Measurements from ENCODE around the gene RNF150.
"Not testable (repeated sequence)": the region's sequence is repeated elsewhere in the genome, so short reads cannot be mapped to it uniquely, and the experiment has no call there.

The RNF150 gene

DNA sequence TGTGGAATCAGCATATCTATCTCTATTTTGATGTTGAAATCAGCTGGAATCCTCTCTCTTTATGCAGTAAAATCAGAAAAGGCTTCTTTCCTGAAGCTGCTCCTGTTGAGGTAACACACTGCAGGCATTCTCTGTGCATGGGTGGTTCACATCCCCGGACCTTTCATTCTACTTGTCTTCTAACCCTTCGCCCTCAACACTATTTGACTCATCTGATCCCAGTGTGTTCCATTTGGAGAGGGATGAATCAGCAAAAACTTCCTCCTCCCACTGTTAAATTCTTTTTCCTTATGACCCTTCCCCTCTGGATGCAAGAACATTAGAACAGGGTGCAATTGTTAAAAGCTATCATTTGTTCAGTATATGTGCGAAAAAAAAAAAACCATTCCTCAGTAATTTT lies 67.4 kb downstream of the RNF150 start:
- Mint-ChIP-seq H3K4me3 (no peak overlapping the region), H3K4me1 (no peaks in the 10 kb centered on the region)
- DNase-seq (ENCODE audit: low spot score in 2 of 2), result no peak

DNA sequence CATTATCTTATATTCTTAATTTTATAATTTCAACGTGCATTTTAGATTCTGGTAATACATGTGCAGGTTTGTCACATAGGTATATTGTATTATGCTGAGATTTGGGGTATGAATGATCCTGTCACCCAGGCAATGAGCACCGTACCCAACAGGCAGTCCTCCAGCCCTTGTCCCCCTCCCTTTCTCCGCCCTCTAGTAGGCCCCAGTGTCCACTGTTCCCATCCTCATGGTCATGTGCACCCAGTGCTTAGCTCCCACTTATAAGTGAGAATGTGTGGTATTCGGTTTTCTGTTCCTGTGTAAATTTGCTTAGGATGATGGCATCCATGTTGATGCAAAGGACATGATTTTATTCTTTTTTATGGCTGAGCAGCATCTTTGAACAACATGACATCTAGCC lies 70.6 kb downstream of the RNF150 start:
- Mint-ChIP-seq H3K4me1 (no peaks in the 10 kb centered on the region), H3K27ac (no peak overlapping the region), H3K36me3 (no peaks in the 10 kb centered on the region), H3K9me3 (no peaks in the 10 kb centered on the region), H3K4me3 (no peak overlapping the region)
- ATAC-seq (no peak), DNase-seq (ENCODE audit: low spot score in 2 of 2) (no peak)

More for the DNA sequence above, 67.4 kb downstream of the RNF150 start:
- Mint-ChIP-seq H3K9me3 (no peaks in the 10 kb centered on the region), H3K27ac (no peak overlapping the region), H3K36me3 (no peaks in the 10 kb centered on the region)
- no peak for ATAC-seq

DNA sequence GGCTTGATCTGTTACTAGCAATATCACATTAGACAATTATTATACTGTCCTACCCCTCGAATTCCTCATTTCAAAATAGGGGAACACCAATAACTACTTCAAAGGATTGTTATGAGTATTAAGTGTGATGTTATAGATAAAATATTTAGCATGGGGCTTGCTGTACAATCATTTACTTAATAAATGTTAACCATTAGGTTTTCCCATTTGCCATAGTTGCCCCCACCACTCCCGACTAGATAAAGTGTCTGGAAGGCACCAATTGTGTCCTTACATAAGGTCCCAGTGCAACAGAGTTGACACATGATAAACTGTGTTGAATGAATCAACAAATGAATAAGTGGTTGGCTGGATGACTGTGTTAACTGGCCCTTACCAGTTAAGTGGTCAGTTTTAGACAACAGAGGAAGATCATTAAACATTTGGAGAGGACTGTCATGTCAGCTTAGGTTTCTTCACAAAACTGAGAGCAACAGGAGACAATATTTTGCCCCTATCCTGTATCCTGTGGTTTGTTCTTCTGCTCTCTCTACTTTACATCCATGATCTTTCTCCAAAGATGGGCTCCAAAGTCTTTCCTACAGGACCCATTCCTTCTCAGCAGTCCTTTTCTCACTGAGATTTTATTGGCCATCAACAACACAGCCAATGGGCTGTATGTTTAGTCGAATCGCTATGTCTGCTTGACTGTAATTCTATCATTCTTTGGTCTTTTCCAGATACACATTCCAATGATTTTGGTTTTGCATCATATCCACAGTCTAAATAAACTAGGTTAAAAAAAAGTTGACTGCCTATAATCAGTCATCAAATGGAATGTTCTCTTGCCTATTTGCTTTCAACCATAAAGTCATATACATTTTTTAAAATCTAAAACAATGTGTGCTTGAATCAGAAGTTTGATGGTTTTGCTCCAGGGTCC lies 74.4 kb downstream of the RNF150 start:
- DNase-seq (ENCODE audit: low spot score in 2 of 2) (no peak), ATAC-seq (no peak)
- Mint-ChIP-seq H3K9me3 (no peaks in the 10 kb centered on the region), H3K27ac (no peak overlapping the region), H3K36me3 (no peaks in the 10 kb centered on the region), H3K4me3 (no peak overlapping the region), H3K4me1 (no peaks in the 10 kb centered on the region)

DNA sequence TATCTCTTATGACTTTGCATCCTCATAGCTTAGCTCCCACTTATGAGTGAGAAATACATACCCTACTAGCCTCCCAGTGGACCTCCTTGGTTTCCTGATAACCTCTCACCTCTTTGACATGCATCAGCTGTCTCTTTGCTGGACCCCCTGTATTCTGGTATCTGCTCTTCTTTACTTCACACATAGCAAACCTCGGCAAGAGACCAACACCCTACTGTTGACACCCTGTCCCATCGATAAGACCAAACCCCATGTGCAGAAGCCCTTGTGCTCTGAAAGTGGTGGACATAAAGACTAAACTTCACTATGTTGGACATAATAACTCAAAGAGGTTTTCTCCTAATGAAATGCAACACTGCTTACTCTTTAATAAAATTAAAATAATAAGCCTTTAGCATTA lies 75.7 kb downstream of the RNF150 start:
- no peaks in the 10 kb centered on the region for H3K9me3 Mint-ChIP-seq
- H3K27ac Mint-ChIP-seq, result no peak overlapping the region
- no peaks in the 10 kb centered on the region for H3K4me1 Mint-ChIP-seq
- no peaks in the 10 kb centered on the region for H3K36me3 Mint-ChIP-seq
- DNase-seq (ENCODE audit: low spot score in 2 of 2) (no peak), ATAC-seq (no peak)
- no peak overlapping the region for H3K4me3 Mint-ChIP-seq

GRCh38 chr4:141056473-141056872 lies 76.8 kb downstream of the RNF150 start:
- Mint-ChIP-seq H3K36me3 (no peaks in the 10 kb centered on the region), H3K4me3 (no peak overlapping the region), H3K4me1 (no peaks in the 10 kb centered on the region), H3K27ac (no peak overlapping the region), H3K9me3 (no peaks in the 10 kb centered on the region)
- ATAC-seq (no peak), DNase-seq (ENCODE audit: low spot score in 2 of 2) (no peak)

DNA sequence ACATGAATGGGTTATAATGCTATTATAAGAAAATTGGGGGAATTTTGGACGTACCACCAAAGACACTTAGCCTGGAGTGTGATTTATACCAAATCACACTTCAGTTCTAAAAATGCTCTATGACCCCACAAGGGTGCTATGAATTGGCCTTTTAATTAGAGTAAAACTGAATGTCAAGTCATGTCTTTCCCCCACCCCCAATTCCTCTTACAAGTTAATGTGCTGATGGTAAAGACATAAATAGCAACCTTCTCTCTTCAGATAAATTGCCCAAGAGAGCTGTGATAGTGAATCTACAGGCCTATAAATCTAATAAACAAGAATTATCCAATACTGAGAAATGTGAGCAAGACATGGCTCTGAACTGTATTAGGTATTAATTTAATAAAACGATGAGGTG lies 78.8 kb downstream of the RNF150 start:
- no peak for ATAC-seq
- H3K9me3 Mint-ChIP-seq, result no peaks in the 10 kb centered on the region
- no peaks in the 10 kb centered on the region for H3K4me1 Mint-ChIP-seq

DNA sequence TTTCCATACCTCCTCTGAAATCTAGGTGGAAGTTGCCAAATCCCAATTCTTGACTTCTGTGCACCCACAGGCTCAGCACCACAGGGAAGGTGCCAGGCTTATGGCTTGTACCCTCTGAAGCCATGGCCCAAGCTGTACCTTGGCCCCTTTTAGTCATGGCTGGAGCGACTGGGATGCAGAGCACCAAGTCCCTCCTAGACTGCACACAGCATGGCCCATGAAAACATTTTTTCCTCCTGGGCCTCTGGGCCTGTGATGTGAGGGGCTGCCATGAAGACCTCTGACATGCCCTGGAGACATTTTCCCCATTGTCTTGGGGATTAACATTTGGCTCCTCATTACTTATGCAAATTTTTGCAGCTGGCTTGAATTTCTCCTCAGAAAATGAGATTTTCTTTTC lies 82.3 kb downstream of the RNF150 start:
- not testable (repeated sequence) for DNase-seq (ENCODE audit: low spot score in 2 of 2); ATAC-seq; H3K27ac Mint-ChIP-seq; H3K9me3 Mint-ChIP-seq; H3K4me1 Mint-ChIP-seq; H3K36me3 Mint-ChIP-seq; H3K4me3 Mint-ChIP-seq

More for the DNA sequence above, 78.8 kb downstream of the RNF150 start:
- no peak for DNase-seq (ENCODE audit: low spot score in 2 of 2)
- Mint-ChIP-seq H3K36me3 (no peaks in the 10 kb centered on the region), H3K4me3 (no peak overlapping the region), H3K27ac (no peak overlapping the region)

GRCh38 chr4:141047228-141047884 lies 85.9 kb downstream of the RNF150 start:
- Mint-ChIP-seq H3K4me3 (no peak overlapping the region), H3K9me3 (no peaks in the 10 kb centered on the region), H3K27ac (no peak overlapping the region), H3K4me1 (no peaks in the 10 kb centered on the region), H3K36me3 (no peaks in the 10 kb centered on the region)
- DNase-seq (ENCODE audit: low spot score in 2 of 2), result no peak
- ATAC-seq, result no peak

DNA sequence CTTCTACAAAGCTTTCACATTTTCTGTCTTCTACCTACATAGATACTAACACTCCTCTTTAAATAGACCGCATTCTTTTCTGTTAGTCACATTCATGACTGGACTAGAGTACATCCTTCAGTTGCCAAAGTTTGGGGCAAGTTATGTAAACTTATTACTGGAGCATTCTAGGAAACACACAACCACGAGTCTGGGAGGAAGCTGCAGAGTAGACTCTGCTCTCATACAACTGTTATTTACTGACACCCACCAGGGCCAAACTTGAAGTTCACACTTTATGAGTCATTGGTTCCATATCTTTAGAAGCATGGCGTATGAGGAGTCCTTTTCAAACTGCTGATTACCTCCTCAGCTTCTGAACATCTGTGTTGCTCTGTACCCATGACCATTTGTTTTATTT lies 87.0 kb downstream of the RNF150 start:
- Mint-ChIP-seq H3K9me3 (no peaks in the 10 kb centered on the region), H3K4me1 (no peaks in the 10 kb centered on the region), H3K36me3 (no peaks in the 10 kb centered on the region), H3K4me3 (no peak overlapping the region), H3K27ac (no peak overlapping the region)
- DNase-seq (ENCODE audit: low spot score in 2 of 2) (no peak), ATAC-seq (peak; percentile 11)

GRCh38 chr4:141045848-141046247 lies 87.4 kb downstream of the RNF150 start:
- Mint-ChIP-seq H3K27ac (no peak overlapping the region), H3K4me3 (no peak overlapping the region), H3K36me3 (no peaks in the 10 kb centered on the region), H3K9me3 (no peaks in the 10 kb centered on the region), H3K4me1 (no peaks in the 10 kb centered on the region)
- DNase-seq (ENCODE audit: low spot score in 2 of 2), result no peak
- no peak for ATAC-seq

DNA sequence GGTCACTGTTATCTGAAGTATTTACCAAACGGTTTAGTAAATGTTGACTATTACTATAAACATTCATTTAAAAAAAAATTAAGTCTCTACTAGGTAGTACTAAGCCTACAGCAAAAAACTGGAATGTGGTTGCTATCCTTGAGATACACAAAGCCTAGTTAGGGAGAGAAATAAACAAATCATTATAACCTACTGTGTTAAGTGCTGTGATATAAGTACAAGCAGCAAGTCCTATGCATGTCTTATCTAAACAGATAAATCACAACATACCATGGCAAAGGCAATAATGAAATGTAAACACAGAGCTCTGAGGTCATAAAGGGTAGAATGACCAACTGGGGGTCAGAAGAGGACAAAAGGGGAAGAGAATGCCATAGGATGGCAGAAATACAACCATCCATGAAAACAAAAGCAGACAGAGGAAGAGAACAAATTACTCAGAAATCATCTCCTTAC lies 92.2 kb downstream of the RNF150 start:
- Mint-ChIP-seq H3K9me3 (no peaks in the 10 kb centered on the region), H3K4me1 (no peaks in the 10 kb centered on the region), H3K36me3 (no peaks in the 10 kb centered on the region), H3K27ac (no peak overlapping the region), H3K4me3 (no peak overlapping the region)
- ATAC-seq (no peak), DNase-seq (ENCODE audit: low spot score in 2 of 2) (no peak)

DNA sequence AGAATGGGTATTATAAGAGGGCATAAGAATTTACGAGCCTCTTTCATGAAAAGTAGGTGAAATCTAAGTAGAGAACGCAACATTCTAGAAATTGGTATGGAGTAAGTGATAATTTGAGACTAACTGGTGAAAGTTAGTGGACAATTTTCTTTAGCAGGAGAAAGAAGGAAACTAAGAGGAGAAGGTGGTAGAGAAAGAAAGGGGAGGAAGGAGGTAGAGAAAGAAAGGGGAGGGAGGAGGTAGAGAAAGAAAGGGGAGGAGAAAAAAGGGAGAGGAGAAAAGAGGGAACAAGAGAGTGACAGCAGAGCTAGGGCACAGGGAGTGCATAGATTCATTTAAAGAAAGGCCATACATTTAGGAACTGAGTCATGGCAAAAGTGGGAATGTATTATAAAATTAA lies 94.1 kb downstream of the RNF150 start:
- ATAC-seq, result no peak
- no peak overlapping the region for H3K4me3 Mint-ChIP-seq
- no peaks in the 10 kb centered on the region for H3K36me3 Mint-ChIP-seq
- H3K27ac Mint-ChIP-seq, result no peak overlapping the region
- no peaks in the 10 kb centered on the region for H3K4me1 Mint-ChIP-seq
- no peaks in the 10 kb centered on the region for H3K9me3 Mint-ChIP-seq
- no peak for DNase-seq (ENCODE audit: low spot score in 2 of 2)

DNA sequence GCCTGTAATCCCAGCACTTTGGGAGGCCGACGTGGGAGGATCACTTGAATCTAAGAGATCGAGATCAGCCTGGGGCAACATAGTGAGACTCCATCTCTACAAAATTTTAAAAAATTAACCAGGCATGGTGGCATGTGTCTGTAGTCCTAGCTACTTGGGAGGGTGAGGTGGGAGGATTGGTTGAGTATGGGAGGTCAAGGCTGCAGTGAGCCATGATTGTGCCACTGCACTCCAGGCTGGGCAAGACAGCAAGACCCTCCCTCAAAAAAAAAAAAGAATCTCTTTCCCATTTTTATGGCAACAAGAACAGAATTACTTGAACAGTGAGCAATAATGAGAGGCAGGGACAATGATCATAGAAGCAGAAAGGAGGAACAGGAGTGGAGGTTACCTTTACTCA lies 94.8 kb downstream of the RNF150 start:
- H3K4me3 Mint-ChIP-seq, result no peak overlapping the region
- H3K36me3 Mint-ChIP-seq, result no peaks in the 10 kb centered on the region
- no peaks in the 10 kb centered on the region for H3K9me3 Mint-ChIP-seq
- DNase-seq (ENCODE audit: low spot score in 2 of 2) (no peak), ATAC-seq (no peak)
- no peaks in the 10 kb centered on the region for H3K4me1 Mint-ChIP-seq
- no peak overlapping the region for H3K27ac Mint-ChIP-seq

DNA sequence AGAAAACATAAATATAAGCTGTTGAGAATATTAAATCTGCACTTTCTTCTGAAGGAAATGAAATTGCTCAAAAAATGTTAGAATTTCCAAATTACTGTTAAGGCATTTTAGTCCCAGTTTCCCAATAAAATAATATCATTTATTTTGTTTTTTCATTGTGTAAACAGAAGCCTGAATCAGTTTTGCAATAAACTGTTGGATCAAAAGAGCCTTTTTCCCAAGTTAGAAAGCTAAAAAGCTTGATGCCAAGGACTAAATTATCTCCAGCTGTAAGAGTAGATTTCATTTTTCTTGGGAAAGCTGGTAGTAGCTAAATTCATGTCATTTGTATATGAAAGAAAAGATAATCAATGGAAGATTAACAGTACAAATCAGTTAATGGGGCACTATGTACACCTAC lies 95.8 kb downstream of the RNF150 start:
- no peaks in the 10 kb centered on the region for H3K4me1 Mint-ChIP-seq

GRCh38 chr4:141036786-141037185 lies 96.5 kb downstream of the RNF150 start:
- ATAC-seq (no peak), DNase-seq (ENCODE audit: low spot score in 2 of 2) (no peak)
- no peak overlapping the region for H3K27ac Mint-ChIP-seq
- no peaks in the 10 kb centered on the region for H3K9me3 Mint-ChIP-seq
- H3K4me1 Mint-ChIP-seq, result no peaks in the 10 kb centered on the region
- no peak overlapping the region for H3K4me3 Mint-ChIP-seq
- H3K36me3 Mint-ChIP-seq, result no peaks in the 10 kb centered on the region

More for the DNA sequence above, 95.8 kb downstream of the RNF150 start:
- no peak overlapping the region for H3K27ac Mint-ChIP-seq
- no peaks in the 10 kb centered on the region for H3K36me3 Mint-ChIP-seq
- no peaks in the 10 kb centered on the region for H3K9me3 Mint-ChIP-seq
- no peak overlapping the region for H3K4me3 Mint-ChIP-seq
- no peak for DNase-seq (ENCODE audit: low spot score in 2 of 2)
- no peak for ATAC-seq

- H3K27ac Mint-ChIP-seq, result no peak overlapping the region
- H3K4me3 Mint-ChIP-seq, result no peak overlapping the region
- H3K4me1 Mint-ChIP-seq, result no peaks in the 10 kb centered on the region
- ATAC-seq, result no peak
- H3K9me3 Mint-ChIP-seq, result no peaks in the 10 kb centered on the region
- DNase-seq (ENCODE audit: low spot score in 2 of 2), result no peak
- H3K36me3 Mint-ChIP-seq, result no peaks in the 10 kb centered on the region
Measured at GRCh38 chr4:141035920-141036319, 97.3 kb downstream of the RNF150 start.

All from stimulated activated effector memory CD8-positive, alpha-beta T cell treated with anti-CD3 and anti-CD28 coated beads, Interleukin-12 subunit alpha, Interleukin-12 subunit beta, amount 100 ng/mL, for 72 hours (primary cell).